H1 (cell line): ENCODE results near the gene OSBPL2. TPM values are rescaled to one million over a fixed set of nuclear protein-coding genes. Genes with fewer than 3 reads are reported as not detected.

Experiments used
- CTCF ChIA-PET: fragments of 300-600 bp; sonication (Branson Sonifier 250); formaldehyde crosslinking; loops from one replicate; lab custom pipeline; 2021; ENCODE audit not compliant: partially characterized antibody; lab: Charles Lee
- POLR2A ChIA-PET: fragments of 300-600 bp; sonication (Branson Sonifier 250); formaldehyde crosslinking; loops from one replicate; lab custom pipeline; 2021; ENCODE audit warnings: inconsistent platforms; ENCODE audit not compliant: partially characterized antibody; lab: Charles Lee
- DNase-seq, 2 experiments: peaks; one replicate each; pipeline versions ENCODE4 v3.0.0 to v3.0.0-alpha.2; 2010 to 2022; ENCODE audit warnings: low spot score in 2 of 2, low read depth in 1 of 2, mixed read lengths in 1 of 2
- FAIRE-seq: peaks from 2 replicates; lab custom pipeline; 2011; peaks lifted over from hg19 to GRCh38; lab: Jason Lieb, UNC
- H2AFZ ChIP-seq: 2 replicates; pipeline ENCODE4 v1.8.1; 2012; ENCODE audit warnings: low read length, inconsistent platforms
- H2AK5ac ChIP-seq: 2 replicates; pipeline ENCODE4 v1.6.1; 2013; ENCODE audit warnings: low read depth, low read length
- H2BK120ac ChIP-seq: replicated peaks from 2 replicates; pipeline ENCODE3; 2013; ENCODE audit warnings: low read depth, low read length, inconsistent platforms
- H2BK12ac ChIP-seq: 2 replicates; pipeline ENCODE4 v1.6.1; 2013; ENCODE audit warnings: low read depth, low read length
- H2BK15ac ChIP-seq: 2 replicates; pipeline ENCODE4 v1.6.1; 2013; ENCODE audit warnings: low read length
- H2BK20ac ChIP-seq: 2 replicates; pipeline ENCODE4 v1.6.1; 2013; ENCODE audit warnings: low read length
- H2BK5ac ChIP-seq: 2 replicates; pipeline ENCODE4 v1.6.1; 2013; ENCODE audit warnings: low read depth, low read length
- H3K14ac ChIP-seq: 2 replicates; pipeline ENCODE4 v1.6.1; 2013; ENCODE audit warnings: inconsistent platforms; ENCODE audit not compliant: insufficient read length
- H3K18ac ChIP-seq: 2 replicates; pipeline ENCODE4 v1.6.1; 2013; ENCODE audit warnings: low read length; ENCODE audit errors: extremely low read depth
- H3K23ac ChIP-seq: 2 replicates; pipeline ENCODE4 v1.6.1; 2013; ENCODE audit warnings: inconsistent platforms; ENCODE audit not compliant: insufficient read length
- H3K23me2 ChIP-seq: 2 replicates; pipeline ENCODE4 v1.6.1; 2013; ENCODE audit warnings: low read depth, low read length
- H3K27ac ChIP-seq: 2 replicates; pipeline ENCODE4 v1.6.1; 2011; ENCODE audit warnings: low read depth, low read length, inconsistent platforms
- H3K27me3 ChIP-seq, 4 experiments: replicated peaks in 1 of 4; 1 replicate in 1 of 4; 2 replicates in 3 of 4; pipeline versions ENCODE4 v1.6.1 to v1.8.1; 2011 to 2013; ENCODE audit warnings: low read length in 3 of 4, mild to moderate bottlenecking in 3 of 4, inconsistent platforms in 2 of 4, mixed read lengths in 2 of 4, moderate library complexity in 1 of 4; ENCODE audit not compliant: control insufficient read depth in 3 of 4, insufficient read depth in 3 of 4; ENCODE audit errors: extremely low read depth in 1 of 4
- H3K36me3 ChIP-seq, 4 experiments: 2 replicates each; pipeline versions ENCODE4 v1.6.1 to v1.8.1; 2011 to 2013; ENCODE audit warnings: mild to moderate bottlenecking in 4 of 4, low read length in 3 of 4, moderate library complexity in 2 of 4, control low read depth in 1 of 4, inconsistent platforms in 1 of 4; ENCODE audit not compliant: insufficient read depth in 4 of 4, control insufficient read depth in 2 of 4
- H3K4ac ChIP-seq: replicated peaks from 2 replicates; pipeline ENCODE3; 2013; ENCODE audit warnings: low read length, low read depth, mixed read lengths, inconsistent platforms; ENCODE audit not compliant: insufficient read length
- H3K4me1 ChIP-seq, 4 experiments: replicated peaks in 1 of 4; 1 replicate in 1 of 4; 2 replicates in 3 of 4; pipeline versions ENCODE4 v1.6.1 to v1.8.1; 2011 to 2013; ENCODE audit warnings: low read length in 3 of 4, inconsistent platforms in 2 of 4, mixed read lengths in 1 of 4; ENCODE audit not compliant: insufficient read depth in 4 of 4, control insufficient read depth in 3 of 4
- H3K4me2 ChIP-seq, 2 experiments: 2 replicates each; pipeline versions ENCODE4 v1.6.1 to v1.8.1; 2011 to 2013; ENCODE audit warnings: low read depth in 2 of 2, low read length in 2 of 2, control low read depth in 1 of 2, inconsistent platforms in 1 of 2, mild to moderate bottlenecking in 1 of 2; ENCODE audit not compliant: insufficient read depth in 1 of 2
- H3K4me3 ChIP-seq, 4 experiments: fragments of 200-600, 300-600 bp in 1 of 4; sonication (generic), shearing (Covaris generic), sonication (Bioruptor Twin) in 1 of 4; 2 replicates each; pipeline versions ENCODE4 v1.5.1 to v1.8.1; 2011 to 2016; ENCODE audit warnings: low read length in 4 of 4, low read depth in 3 of 4, control low read depth in 2 of 4, inconsistent platforms in 2 of 4, mild to moderate bottlenecking in 2 of 4, mixed read lengths in 1 of 4, moderate library complexity in 1 of 4; ENCODE audit not compliant: insufficient read depth in 2 of 4; ENCODE audit errors: extremely low read depth in 1 of 4
- H3K56ac ChIP-seq: replicated peaks from 2 replicates; pipeline ENCODE3; 2013; ENCODE audit warnings: low read depth, mild to moderate bottlenecking, mixed read lengths, low read length, inconsistent platforms; ENCODE audit not compliant: insufficient read length
- H3K79me1 ChIP-seq: 2 replicates; pipeline ENCODE4 v1.6.1; 2013; ENCODE audit warnings: low read depth, low read length, control low read depth
- H3K79me2 ChIP-seq, 2 experiments: 2 replicates each; pipeline versions ENCODE4 v1.6.1 to v1.8.1; 2012 to 2013; ENCODE audit warnings: low read length in 2 of 2, mild to moderate bottlenecking in 2 of 2, inconsistent platforms in 1 of 2; ENCODE audit not compliant: insufficient read depth in 2 of 2, control insufficient read depth in 1 of 2
- H3K9ac ChIP-seq, 4 experiments: replicated peaks in 1 of 4; 1 replicate in 1 of 4; 2 replicates in 3 of 4; pipeline versions ENCODE4 v1.6.1 to v1.8.1; 2011 to 2013; ENCODE audit warnings: low read depth in 3 of 4, low read length in 3 of 4, control low read depth in 2 of 4, mild to moderate bottlenecking in 2 of 4, moderate library complexity in 2 of 4, inconsistent platforms in 1 of 4; ENCODE audit errors: extremely low read depth in 1 of 4
- H3K9me3 ChIP-seq, 2 experiments: 2 replicates each; pipeline versions ENCODE4 v1.6.1 to v1.8.1; 2012 to 2013; ENCODE audit warnings: mild to moderate bottlenecking in 2 of 2, moderate library complexity in 2 of 2, control low read depth in 1 of 2, inconsistent platforms in 1 of 2, low read depth in 1 of 2, low read length in 1 of 2, mixed read lengths in 1 of 2; ENCODE audit not compliant: insufficient read depth in 2 of 2
- H4K20me1 ChIP-seq, 2 experiments: replicated peaks in 1 of 2; 2 replicates each; pipeline versions ENCODE3 to v1.8.1; 2011 to 2013; ENCODE audit warnings: inconsistent platforms in 2 of 2, low read length in 2 of 2, mild to moderate bottlenecking in 1 of 2; ENCODE audit not compliant: insufficient read depth in 2 of 2, control insufficient read depth in 1 of 2
- H4K5ac ChIP-seq: 2 replicates; pipeline ENCODE4 v1.6.1; 2013; ENCODE audit warnings: low read length, low read depth, mixed read lengths, inconsistent platforms; ENCODE audit not compliant: insufficient read length
- H4K8ac ChIP-seq: 2 replicates; pipeline ENCODE4 v1.8.0; 2013; ENCODE audit warnings: mild to moderate bottlenecking, moderate library complexity, low read length, inconsistent platforms; ENCODE audit not compliant: insufficient read depth; ENCODE audit errors: extremely low read depth
- H4K91ac ChIP-seq: replicated peaks from 2 replicates; pipeline ENCODE3; 2013; ENCODE audit warnings: low read length, mixed read lengths, inconsistent platforms; ENCODE audit not compliant: insufficient read length
- BRCA1 ChIP-seq: IDR thresholded peaks from 2 replicates; pipeline ENCODE4 v1.6.1; 2012; ENCODE audit warnings: low read depth, low read length, improper control_type of control experiment
- CBX5 ChIP-seq: fragments of 300-800, 300-1000 bp; sonication (generic); IDR thresholded peaks from 2 replicates; pipeline ENCODE4 v1.7.1; 2016; ENCODE audit warnings: antibody characterized with exemption, low read length, low read depth
- CEBPB ChIP-seq: IDR thresholded peaks from 2 replicates; pipeline ENCODE4 v1.6.1; 2012; ENCODE audit warnings: low read depth, low read length
- GTF2F1 ChIP-seq: IDR thresholded peaks from 2 replicates; pipeline ENCODE4 v1.6.1; 2012; ENCODE audit warnings: low read depth, low read length, improper control_type of control experiment, borderline replicate concordance
- POLR2A ChIP-seq, 2 experiments: IDR thresholded peaks; 1 replicate in 1 of 2; 2 replicates in 1 of 2; pipeline ENCODE4 v1.6.1; 2011; ENCODE audit warnings: low read depth in 2 of 2, low read length in 2 of 2, mild to moderate bottlenecking in 2 of 2; ENCODE audit errors: control extremely low read depth in 1 of 2
- POLR2AphosphoS5 ChIP-seq: IDR thresholded peaks from 2 replicates; pipeline ENCODE4 v1.6.1; 2011; ENCODE audit warnings: low read depth, low read length
- POU5F1 ChIP-seq: IDR thresholded peaks from 2 replicates; pipeline ENCODE4 v1.6.1; 2011; ENCODE audit warnings: low read depth, mild to moderate bottlenecking, low read length, moderate library complexity
- RAD21 ChIP-seq, 2 experiments: IDR thresholded peaks in 1 of 2; conservative IDR thresholded peaks in 1 of 2; 2 replicates each; pipeline ENCODE4 v1.6.1; 2011; ENCODE audit warnings: low read depth in 2 of 2, low read length in 2 of 2, improper control_type of control experiment in 1 of 2, inconsistent platforms in 1 of 2, mild to moderate bottlenecking in 1 of 2, moderate library complexity in 1 of 2
- TAF7 ChIP-seq: optimal IDR thresholded peaks from 2 replicates; pipeline ENCODE3; 2011; ENCODE audit warnings: low read depth, mild to moderate bottlenecking, inconsistent platforms, low read length, moderate library complexity, borderline replicate concordance
- TCF12 ChIP-seq: IDR thresholded peaks from 2 replicates; pipeline ENCODE4 v1.6.1; 2011; ENCODE audit warnings: low read depth, mild to moderate bottlenecking, low read length
- USF2 ChIP-seq: IDR thresholded peaks from 2 replicates; pipeline ENCODE4 v1.6.1; 2011; ENCODE audit warnings: low read length, improper control_type of control experiment
- WGBS, 2 experiments: shearing (Covaris generic) in 1 of 2; methylation state at CpG; one replicate each; pipeline versions ENCODE4 v1.1.6 to v1.1.7; 2013 to 2015; ENCODE audit warnings: low lambda C conversion rate in 2 of 2, mixed read lengths in 2 of 2, inconsistent platforms in 1 of 2, low coverage in 1 of 2, missing lambda C conversion rate in 1 of 2; ENCODE audit not compliant: insufficient replicate concordance in 2 of 2, insufficient coverage in 1 of 2, insufficient read length in 1 of 2; ENCODE audit errors: extremely low coverage in 1 of 2, missing lambda C conversion rate in 1 of 2; 5-methylcytosine and 5-hydroxymethylcytosine counted together
- polyA plus RNA-seq, 7 experiments: library from polyadenylated mRNA; depleted of rRNA in 3 of 7; stranded (reverse) in 5 of 7; unstranded in 2 of 7; fragments of >200 nt in 5 of 7; fragments of 200-250 nt in 2 of 7; gene quantifications; 1 replicate in 5 of 7; 2 replicates in 1 of 7; 4 replicates in 1 of 7; pipeline versions ENCODE4 v1.2.1 to v1.2.3, GENCODE V29; 2011 to 2013; ENCODE audit warnings: missing spikeins in 2 of 7, mixed read lengths in 2 of 7
- total RNA-seq: library from RNA; stranded (reverse); fragmentation: NEBNext Ultra II Directional; extraction: Animal tissue kit (Norgen Biotek cat#: 25700); gene quantifications from 2 replicates; pipeline ENCODE4 v1.2.1, GENCODE V29; 2021

OSBPL2 gene
- total and polyA plus RNA-seq, 2 of the 8 experiments (the other 6 are each of a cell fraction or from before 2014, with no cell fraction given): 11.7 to 42.4 TPM

GRCh38 chr20:62301773-62302340, 63.5 kb downstream of the OSBPL2 start:
- no peak overlapping the region for H4K5ac ChIP-seq
- H2BK15ac ChIP-seq: no peak overlapping the region
- no peaks in the 10 kb centered on the region for H3K27me3 ChIP-seq
- 17% methylated on average over 18 of the region's 24 CpGs; no CpG with 5 or more reads in 1 of the 2 experiments for WGBS, 2 experiments
- no peak overlapping the region for H3K23ac ChIP-seq
- H3K27ac ChIP-seq: peak overlapping the region; percentile 73; the same call in 1 of the 2 replicates
- H4K20me1 ChIP-seq: peaks cover 28 to 37% of the 10 kb centered on the region in 2 experiments
- H2BK5ac ChIP-seq: peak overlapping the region; percentile 88; the same call in 1 of the 2 replicates
- no peak overlapping the region for H3K9ac ChIP-seq
- peak; percentile 87 for DNase-seq
- peak overlapping the region; percentile 5; the same call in 1 of the 2 replicates for H4K8ac ChIP-seq
- H3K79me2 ChIP-seq: peaks cover 18 to 31% of the 10 kb centered on the region in 2 experiments; a peak in 3 of 4 replicates
- H3K23me2 ChIP-seq: peaks cover 10% of the 10 kb centered on the region; the same call in 1 of the 2 replicates
- H3K9me3 ChIP-seq: no peaks in the 10 kb centered on the region
- H3K4me1 ChIP-seq: peaks cover 0 to 9% (median 4%) of the 10 kb centered on the region in 4 experiments; a peak in 5 of 7 replicates
- H3K4ac ChIP-seq: no peak overlapping the region
- H2AK5ac ChIP-seq: no peak overlapping the region
- no peak overlapping the region for H2BK12ac ChIP-seq
- no peak overlapping the region for H3K14ac ChIP-seq
- no peak overlapping the region for H2BK120ac ChIP-seq
- peak overlapping the region; percentile 83 for H3K18ac ChIP-seq
- peak overlapping the region; percentile 18 to 89; a peak in 2 of 4 replicates for H3K4me2 ChIP-seq
- H3K79me1 ChIP-seq: peaks cover 18% of the 10 kb centered on the region
- no peak for FAIRE-seq
- H2AFZ ChIP-seq: peak overlapping the region; percentile 81; the same call in 1 of the 2 replicates
- peak overlapping the region; percentile 47 to 94 (median 62); a peak in 7 of 8 replicates for H3K4me3 ChIP-seq
- ChIA-PET POLR2A (interaction anchor here (1.4 to 14.6 kb wide), 7 partner anchors 13 to 86 kb away, joined by 3 to 170 read pairs (median 10); partner anchors contain the start of genes LAMA5 and RPS21), CTCF (interaction anchor here (0.7 to 2.1 kb wide), 9 partner anchors 10 to 160 kb away, joined by 3 to 9 read pairs (median 3); no protein-coding TSS in a partner anchor)
- no peak overlapping the region for H4K91ac ChIP-seq
- no peak overlapping the region for H3K56ac ChIP-seq
- peaks cover 12 to 28% (median 19%) of the 10 kb centered on the region in 4 experiments; a peak in 7 of 8 replicates for H3K36me3 ChIP-seq
- no peak overlapping the region for H2BK20ac ChIP-seq
- no peak for TF ChIP-seq TAF7
- TF ChIP-seq BRCA1: no peak
- TF ChIP-seq CBX5: no peak
- TF ChIP-seq RAD21 (IDR thresholded peaks at IDR 0.05 in 1 of 2, conservative IDR thresholded peaks at IDR 0.05 in 1 of 2; ENCODE audit: low read depth in 2 of 2, low read length in 2 of 2): peak; percentile 45 to 53
- no peak for TF ChIP-seq GTF2F1
- TF ChIP-seq POLR2A (IDR thresholded peaks at IDR 0.05; ENCODE audit: control extremely low read depth in 1 of 2, low read depth in 2 of 2, low read length in 2 of 2): no peak
- TF ChIP-seq POU5F1: no peak
- TF ChIP-seq POLR2AphosphoS5: no peak
- no peak for TF ChIP-seq USF2
- TF ChIP-seq TCF12: no peak
- TF ChIP-seq CEBPB: peak; percentile 91
